Epithelial cell of proximal tubule (primary cell): Measurements from ENCODE around the gene FGF19. TPM values are rescaled to one million over a fixed set of nuclear protein-coding genes. Genes with fewer than 3 reads are reported as not detected.

Experiments used
- DNase-seq: peaks from one replicate; pipeline ENCODE4 v3.0.0-alpha.2; 2011; ENCODE audit warnings: low read depth
- H3K4me3 ChIP-seq: 2 replicates; pipeline ENCODE4 v1.5.1; 2011; ENCODE audit warnings: low read depth, mild to moderate bottlenecking, low read length
- total RNA-seq: library from RNA; depleted of rRNA; stranded (reverse); fragments of >200 nt; gene quantifications from 2 replicates; pipeline ENCODE4 v1.2.3, GENCODE V29; 2015
- TF ChIP-seq, protein P1 (sequence below): conservative IDR thresholded peaks from 2 replicates; pipeline ENCODE4 v1.5.1; 2012; ENCODE audit warnings: low read depth, mild to moderate bottlenecking, low read length

The FGF19 gene, protein sequence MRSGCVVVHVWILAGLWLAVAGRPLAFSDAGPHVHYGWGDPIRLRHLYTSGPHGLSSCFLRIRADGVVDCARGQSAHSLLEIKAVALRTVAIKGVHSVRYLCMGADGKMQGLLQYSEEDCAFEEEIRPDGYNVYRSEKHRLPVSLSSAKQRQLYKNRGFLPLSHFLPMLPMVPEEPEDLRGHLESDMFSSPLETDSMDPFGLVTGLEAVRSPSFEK
- not detected in 2 replicates for total RNA-seq

DNA sequence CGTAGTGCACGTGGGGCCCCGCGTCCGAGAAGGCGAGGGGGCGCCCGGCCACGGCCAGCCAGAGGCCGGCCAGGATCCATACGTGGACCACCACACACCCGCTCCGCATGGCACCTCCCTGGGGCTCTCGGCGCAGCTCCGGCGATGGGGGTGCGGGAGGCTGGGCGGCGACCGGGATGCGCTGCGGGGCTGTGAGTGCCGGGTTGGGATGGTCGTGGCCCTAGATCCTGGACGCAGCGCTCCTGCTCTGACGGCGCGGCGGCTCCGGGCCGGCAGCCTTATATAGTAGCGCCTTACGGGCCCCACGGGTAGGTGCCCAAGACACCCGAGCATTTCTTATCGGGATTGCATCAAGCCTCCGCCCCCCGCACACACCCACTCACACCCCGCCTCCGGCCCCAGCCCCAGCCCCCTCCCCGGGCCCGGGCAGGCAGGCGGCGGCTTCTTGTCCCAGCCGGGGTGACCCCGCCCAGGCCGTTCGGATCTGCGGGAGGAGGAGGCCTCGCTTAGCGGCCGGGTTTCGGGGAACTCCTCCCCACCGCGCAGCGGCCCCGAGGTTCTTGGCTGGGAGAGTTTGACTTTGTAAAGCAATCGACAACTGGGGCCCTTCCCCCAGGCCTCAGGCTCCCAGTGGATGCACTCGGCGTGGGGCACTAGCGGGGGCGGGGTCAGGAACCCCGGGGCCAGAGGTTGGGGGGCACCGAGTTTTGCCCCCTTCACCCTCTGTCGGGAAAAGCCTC lies at the start of gene FGF19:
Gene FGF19 (minus strand): TSS at position 255 of the 740 bp plus-strand sequence. CDS start 146 bp downstream, at position 109.
- no peak for DNase-seq
- TF ChIP-seq, protein P1, sequence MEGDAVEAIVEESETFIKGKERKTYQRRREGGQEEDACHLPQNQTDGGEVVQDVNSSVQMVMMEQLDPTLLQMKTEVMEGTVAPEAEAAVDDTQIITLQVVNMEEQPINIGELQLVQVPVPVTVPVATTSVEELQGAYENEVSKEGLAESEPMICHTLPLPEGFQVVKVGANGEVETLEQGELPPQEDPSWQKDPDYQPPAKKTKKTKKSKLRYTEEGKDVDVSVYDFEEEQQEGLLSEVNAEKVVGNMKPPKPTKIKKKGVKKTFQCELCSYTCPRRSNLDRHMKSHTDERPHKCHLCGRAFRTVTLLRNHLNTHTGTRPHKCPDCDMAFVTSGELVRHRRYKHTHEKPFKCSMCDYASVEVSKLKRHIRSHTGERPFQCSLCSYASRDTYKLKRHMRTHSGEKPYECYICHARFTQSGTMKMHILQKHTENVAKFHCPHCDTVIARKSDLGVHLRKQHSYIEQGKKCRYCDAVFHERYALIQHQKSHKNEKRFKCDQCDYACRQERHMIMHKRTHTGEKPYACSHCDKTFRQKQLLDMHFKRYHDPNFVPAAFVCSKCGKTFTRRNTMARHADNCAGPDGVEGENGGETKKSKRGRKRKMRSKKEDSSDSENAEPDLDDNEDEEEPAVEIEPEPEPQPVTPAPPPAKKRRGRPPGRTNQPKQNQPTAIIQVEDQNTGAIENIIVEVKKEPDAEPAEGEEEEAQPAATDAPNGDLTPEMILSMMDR, result no peak

DNA sequence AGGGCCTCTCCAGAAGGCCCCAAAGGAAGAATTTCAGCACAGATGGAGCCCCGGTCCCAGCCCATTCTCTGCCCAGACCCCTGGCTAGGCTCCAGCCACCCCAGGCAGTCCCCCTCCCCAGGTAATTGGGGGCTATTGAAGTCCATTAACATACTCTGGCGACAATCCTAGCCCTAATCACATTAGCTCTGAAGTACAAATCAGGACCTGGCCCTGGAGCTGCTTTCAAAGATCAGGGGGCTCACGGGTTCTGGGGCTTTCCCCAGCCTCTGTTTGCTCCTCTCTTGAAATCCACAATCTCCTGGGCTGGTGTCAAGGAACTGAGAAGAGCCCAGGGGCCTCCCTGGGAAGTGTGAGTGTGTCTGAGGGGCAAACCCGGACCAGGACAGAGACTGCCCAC lies 49.1 kb upstream of the FGF19 start:
- DNase-seq, result no peak
- H3K4me3 ChIP-seq, result no peak overlapping the region
- TF ChIP-seq, protein P1, result no peak

More for the DNA sequence above, at the start of gene FGF19:
- H3K4me3 ChIP-seq, result no peak within 1 kb of the TSS

DNA sequence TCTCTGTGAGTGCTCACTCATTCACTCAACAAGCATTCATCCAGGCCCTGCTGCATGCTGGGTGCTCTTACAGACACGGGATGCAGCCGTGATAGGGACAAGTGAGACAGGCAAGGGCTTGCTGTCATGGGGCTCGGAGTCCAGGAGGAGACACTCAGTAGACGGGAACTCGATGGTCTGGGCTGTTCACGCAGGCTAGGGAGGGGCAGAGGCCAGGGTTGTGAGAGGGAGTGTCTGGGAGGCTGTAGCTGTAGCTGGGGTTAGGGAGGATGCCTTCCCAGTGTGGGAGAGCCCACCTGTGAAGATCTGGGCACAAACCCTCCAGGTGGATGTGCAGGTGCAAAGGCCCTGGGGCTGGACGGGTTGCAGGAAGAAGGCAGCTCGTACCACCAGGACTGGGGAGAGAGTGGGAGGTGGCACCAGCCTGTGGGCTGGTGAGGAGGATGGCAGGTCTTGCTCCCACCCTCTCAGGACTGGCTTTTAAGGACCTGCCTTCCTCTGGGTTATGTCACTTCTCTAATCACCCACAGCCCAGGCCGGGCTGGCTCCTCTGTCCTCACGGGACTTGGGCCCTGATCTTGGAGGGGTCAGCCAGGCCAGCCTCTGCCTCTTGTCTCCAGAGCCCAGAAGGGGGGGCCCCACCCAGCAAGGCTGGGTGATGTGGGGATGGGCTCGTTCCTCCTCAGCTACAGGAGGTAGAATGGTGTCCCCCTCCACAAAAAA lies 47.2 kb upstream of the FGF19 start:
- TF ChIP-seq, protein P1, result no peak
- DNase-seq, result no peak
- no peak overlapping the region for H3K4me3 ChIP-seq

DNA sequence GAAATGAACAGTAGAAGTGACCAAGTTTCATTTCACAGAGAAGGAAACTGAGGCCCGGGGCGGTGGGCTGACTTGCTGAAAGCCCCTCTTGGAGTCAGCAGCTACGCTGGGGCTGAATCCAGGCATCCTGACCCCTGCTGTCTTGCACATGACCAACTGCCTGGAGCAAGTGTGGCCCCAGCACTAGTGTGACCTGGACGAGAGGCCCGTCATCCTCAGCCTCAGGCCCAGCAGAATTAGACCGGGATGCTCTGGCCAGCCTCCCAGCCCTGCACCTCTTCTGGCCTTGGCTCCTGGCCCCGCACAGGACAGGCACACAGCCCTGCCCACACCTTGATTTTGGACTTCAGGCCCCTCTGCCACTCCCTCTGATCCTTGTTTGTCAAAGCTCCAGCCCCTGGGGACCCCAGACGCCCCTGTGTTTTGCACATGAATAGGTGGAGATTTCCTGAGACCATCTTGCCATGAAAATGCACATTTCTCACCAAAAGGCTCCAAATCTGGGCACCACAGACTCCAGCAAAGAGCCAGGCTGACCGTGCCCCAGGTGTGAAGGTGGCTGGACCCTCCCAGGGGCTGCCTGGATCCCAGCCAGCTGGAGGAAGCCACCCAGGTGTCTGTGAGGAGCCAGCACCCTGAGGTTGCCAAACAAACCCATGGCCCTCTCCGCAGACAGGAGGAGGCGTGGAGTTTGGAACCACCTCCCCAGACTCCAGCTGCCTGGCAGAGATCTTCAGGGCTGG lies 46.5 kb upstream of the FGF19 start:
- no peak for DNase-seq
- TF ChIP-seq, protein P1, result no peak
- no peak overlapping the region for H3K4me3 ChIP-seq

DNA sequence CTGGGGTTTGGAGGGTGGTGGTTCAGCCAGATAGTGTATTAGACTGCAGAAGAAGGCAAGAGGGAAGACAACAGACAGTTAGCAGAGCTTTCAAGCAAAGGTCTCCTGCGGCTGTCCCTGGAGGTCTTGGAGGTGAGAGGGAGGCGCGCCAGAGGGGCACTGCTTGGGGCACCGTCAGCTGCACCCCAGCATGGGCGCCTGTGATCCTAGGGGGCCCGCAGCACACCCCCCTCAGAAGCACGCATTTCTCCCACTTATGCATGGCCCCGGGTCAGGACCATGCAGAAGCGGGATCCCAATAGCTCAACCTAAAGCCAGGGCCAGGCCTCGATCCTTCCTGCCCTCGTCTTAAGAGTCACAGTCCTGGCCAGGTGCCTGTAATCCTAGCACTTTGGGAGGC lies 44.8 kb upstream of the FGF19 start:
- TF ChIP-seq, protein P1, result no peak
- no peak overlapping the region for H3K4me3 ChIP-seq
- no peak for DNase-seq
